ENCODE measurements around the gene MLH3. TPM values are rescaled to one million over a fixed set of nuclear protein-coding genes. Genes with fewer than 3 reads are reported as not detected.

Gene MLH3
- total and polyA plus RNA-seq, 10 of the 15 experiments (the other 5 are each of a cell fraction or from before 2014, with no cell fraction given): 12.6 to 31.2 (median 19.6) TPM

DNA sequence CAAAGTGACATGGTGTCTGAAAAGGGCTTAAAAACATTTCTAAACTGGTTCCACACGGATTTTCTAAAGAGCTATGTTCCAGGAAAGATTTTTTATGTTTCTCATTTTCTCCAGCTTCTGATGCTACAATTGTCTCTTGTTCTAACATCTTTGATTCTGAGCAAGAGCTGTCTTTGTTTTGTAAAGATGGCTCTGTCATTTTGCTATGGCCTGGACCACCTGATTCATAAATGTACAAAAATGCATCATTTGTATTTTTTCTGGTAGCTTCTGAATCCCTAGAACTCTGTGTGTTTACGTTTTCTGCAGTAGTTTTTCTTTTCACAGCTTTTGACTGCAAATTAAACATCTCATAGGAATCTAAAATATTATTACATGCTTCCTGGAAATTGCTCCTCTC lies 3.2 kb downstream of the MLH3 start:
- CTCF ChIA-PET: interaction anchor here (0.6 to 2.4 kb wide), 9 partner anchors 9 to 142 kb away, joined by 3 to 12 read pairs (median 4); no protein-coding TSS in a partner anchor
- Histone ChIP-seq H3K36me3 (ENCODE audit: control insufficient read depth in 2 of 2, insufficient read depth in 2 of 2, low read length in 1 of 2) (no peaks in the 10 kb centered on the region), H2AFZ (ENCODE audit: control insufficient read depth, low read depth, low read length) (no peak overlapping the region), H3K4me2 (ENCODE audit: control insufficient read depth, insufficient read depth) (no peak overlapping the region), H3K27me3 (replicated peaks in 1 of 2; ENCODE audit: control insufficient read depth in 2 of 2, insufficient read depth in 2 of 2, low read length in 1 of 2) (no peaks in the 10 kb centered on the region), H3K4me3 (no peak overlapping the region), H3K27ac (ENCODE audit: control insufficient read depth, insufficient read depth) (no peak overlapping the region), H3K9me3 (replicated peaks; ENCODE audit: control insufficient read depth, insufficient read depth, low read length) (no peaks in the 10 kb centered on the region; the same call in 2 of the 3 replicates), H4K20me1 (ENCODE audit: control insufficient read depth, insufficient read depth) (no peaks in the 10 kb centered on the region), H3K9ac (ENCODE audit: control insufficient read depth, insufficient read depth, low read length) (no peak overlapping the region), H3K79me2 (ENCODE audit: control insufficient read depth, insufficient read depth, low read length) (peaks cover 18% of the 10 kb centered on the region), H3K4me1 (ENCODE audit: control insufficient read depth, insufficient read depth, low read length) (no peaks in the 10 kb centered on the region)
- DNase-seq (ENCODE audit: low read depth, low spot score) (no peak), ATAC-seq (no peak), FAIRE-seq (no peak)
- BruUV-seq (replicated peaks): no TSS peak
- POLR2A ChIA-PET: interaction anchor here (1.1 to 2.4 kb wide), 2 partner anchors 14 to 17 kb away, joined by 3 to 19 read pairs; partner anchors contain the start of gene ACYP1
- RAD21 ChIA-PET (ENCODE audit: unreplicated experiment): interaction anchor here (1.2 kb wide), 1 partner anchor 15 kb away, joined by 3 read pairs; the partner anchor contains the start of gene ACYP1
- TF ChIP-seq BMI1 (IDR thresholded peaks at IDR 0.05; ENCODE audit: borderline replicate concordance): no peak
- no peak for TF ChIP-seq YBX1 (IDR thresholded peaks at IDR 0.05)
- no peak for TF ChIP-seq CHD2 (IDR thresholded peaks at IDR 0.05; ENCODE audit: borderline replicate concordance, low read depth, low read length)
- no peak for TF ChIP-seq CTCF (IDR thresholded peaks at IDR 0.05 in 2 of 3, conservative IDR thresholded peaks at IDR 0.05 in 1 of 3; ENCODE audit: control insufficient read depth in 2 of 3, extremely low read depth in 1 of 3, insufficient read depth in 1 of 3, low read depth in 3 of 3, low read length in 3 of 3)
- in situ Hi-C loops (cut with MboI): no loop called here
- WGBS (ENCODE audit: insufficient coverage, insufficient replicate concordance, low lambda C conversion rate, missing lambda C conversion rate): 75% methylated on average over 2 of the region's 2 CpGs
- SMC1A ChIA-PET (ENCODE audit: uncharacterized antibody, unreplicated experiment): interaction anchor here (1.0 to 2.3 kb wide), 4 partner anchors 16 to 187 kb away, joined by 3 to 14 read pairs (median 4); partner anchors contain the start of gene ACYP1
- intact Hi-C loops (cut with micrococcal nuclease; ENCODE audit: unreplicated experiment): no loop called here

DNA sequence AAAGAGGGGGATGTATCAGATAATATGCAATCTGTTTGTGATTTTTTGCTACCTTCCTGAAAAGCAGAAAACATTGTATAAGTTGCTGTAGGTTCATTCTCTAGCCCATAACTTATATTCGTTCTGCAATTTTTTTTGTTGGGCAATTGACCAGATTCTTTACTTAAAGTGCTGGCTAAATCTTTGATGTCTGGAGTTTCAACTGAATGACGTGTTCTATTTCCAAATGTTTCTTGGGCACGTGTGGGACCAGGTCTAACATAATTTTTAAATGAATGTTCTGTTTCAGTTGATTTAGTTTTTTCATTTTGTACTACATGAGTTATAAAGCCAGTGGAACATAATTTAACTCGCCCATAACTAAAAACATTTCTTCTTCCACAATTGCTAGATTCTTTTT lies 3.8 kb downstream of the MLH3 start:
- no peak overlapping the region for H3K4me2 ChIP-seq (ENCODE audit: control insufficient read depth, insufficient read depth)
- TF ChIP-seq ZNF622 (IDR thresholded peaks at IDR 0.05) (no peak), HCFC1 (IDR thresholded peaks at IDR 0.05; ENCODE audit: low read length) (no peak), FOXK2 (IDR thresholded peaks at IDR 0.05) (no peak), ZNF24 (IDR thresholded peaks at IDR 0.05) (no peak), BMI1 (IDR thresholded peaks at IDR 0.05; ENCODE audit: borderline replicate concordance) (no peak), MYB (IDR thresholded peaks at IDR 0.05; ENCODE audit: borderline replicate concordance, low read depth, low read length) (no peak), TCF3 (IDR thresholded peaks at IDR 0.05; ENCODE audit: borderline replicate concordance, insufficient read depth, low read depth, low read length) (no peak), ESRRA (IDR thresholded peaks at IDR 0.05; ENCODE audit: low read length) (no peak), HDGF (IDR thresholded peaks at IDR 0.05) (no peak), RFX5 (IDR thresholded peaks at IDR 0.05; ENCODE audit: low read depth, low read length) (no peak), ETV6 (conservative IDR thresholded peaks at IDR 0.05 in 1 of 2, IDR thresholded peaks at IDR 0.05 in 1 of 2; ENCODE audit: borderline replicate concordance in 1 of 2, low read depth in 1 of 2) (no peak), TCF7 (IDR thresholded peaks at IDR 0.05; ENCODE audit: borderline replicate concordance) (no peak)
- DNase-seq (ENCODE audit: low read depth, low spot score): no peak
- ATAC-seq: no peak
- H3K36me3 ChIP-seq (ENCODE audit: control insufficient read depth in 2 of 2, insufficient read depth in 2 of 2, low read length in 1 of 2): no peaks in the 10 kb centered on the region
- ChIA-PET RAD21 (ENCODE audit: unreplicated experiment) (no interaction called here), POLR2A (no interaction called here), CTCF (interaction anchor here (1.7 to 1.8 kb wide), 2 partner anchors 23 to 44 kb away, joined by 3 to 4 read pairs; no protein-coding TSS in a partner anchor), SMC1A (ENCODE audit: uncharacterized antibody, unreplicated experiment) (interaction anchor here (1.1 to 2.3 kb wide), 2 partner anchors 16 to 44 kb away, joined by 3 to 14 read pairs; partner anchors contain the start of gene ACYP1)
- no peaks in the 10 kb centered on the region; the same call in 2 of the 3 replicates for H3K9me3 ChIP-seq (replicated peaks; ENCODE audit: control insufficient read depth, insufficient read depth, low read length)
- H2AFZ ChIP-seq (ENCODE audit: control insufficient read depth, low read depth, low read length): no peak overlapping the region
- 78% methylated on average over 4 of the region's 4 CpGs for WGBS (ENCODE audit: insufficient coverage, insufficient replicate concordance, low lambda C conversion rate, missing lambda C conversion rate)
- no peaks in the 10 kb centered on the region for H4K20me1 ChIP-seq (ENCODE audit: control insufficient read depth, insufficient read depth)
- FAIRE-seq: no peak
- H3K4me1 ChIP-seq (ENCODE audit: control insufficient read depth, insufficient read depth, low read length): no peaks in the 10 kb centered on the region
- peaks cover 18% of the 10 kb centered on the region for H3K79me2 ChIP-seq (ENCODE audit: control insufficient read depth, insufficient read depth, low read length)
- no peak overlapping the region for H3K4me3 ChIP-seq
- in situ Hi-C loops (cut with MboI) (no loop called here), intact Hi-C loops (cut with micrococcal nuclease; ENCODE audit: unreplicated experiment) (no loop called here)
- H3K27ac ChIP-seq (ENCODE audit: control insufficient read depth, insufficient read depth): no peak overlapping the region
- H3K9ac ChIP-seq (ENCODE audit: control insufficient read depth, insufficient read depth, low read length): no peak overlapping the region
- H3K27me3 ChIP-seq (replicated peaks in 1 of 2; ENCODE audit: control insufficient read depth in 2 of 2, insufficient read depth in 2 of 2, low read length in 1 of 2): no peaks in the 10 kb centered on the region
- BruUV-seq (replicated peaks): no TSS peak
